ENCODE measurements around the gene AKAP9.

- TF ChIP-seq CTCF (IDR thresholded peaks at IDR 0.05) (no peak), POLR2A (IDR thresholded peaks at IDR 0.05) (no peak)
These were observed 42.2 kb upstream of the AKAP9 start for GRCh38 chr7:91898240-91898992.

Measured in uterus (tissue), 2 donors.